Esophagus squamous epithelium (tissue), 5 donors: Measurements from ENCODE around the gene AXIN2. TPM values are rescaled to one million over a fixed set of nuclear protein-coding genes. Genes with fewer than 3 reads are reported as not detected.

ENCODE experiments used
- DNase-seq: peaks from one replicate; lab custom pipeline; 2025; lab: John Stamatoyannopoulos, UW
- H3K27ac ChIP-seq, 4 donors: fragments of 200-600 bp; sonication (generic); one replicate each; pipeline ENCODE4 v1.5.1; 2016 to 2019; ENCODE audit warnings: mild to moderate bottlenecking in 1 of 4
- H3K27me3 ChIP-seq, 4 donors: fragments of 200-600 bp; sonication (generic); 1 replicate in 3 of 4; 2 replicates in 1 of 4; pipeline versions ENCODE4 v1.5.1 to v1.6.0; 2017 to 2021; ENCODE audit warnings: antibody characterized with exemption in 1 of 4
- H3K36me3 ChIP-seq, 3 donors: fragments of 200-600 bp; sonication (generic); one replicate each; pipeline ENCODE4 v1.5.1; 2016 to 2019
- H3K4me1 ChIP-seq, 3 donors: fragments of 200-600 bp; sonication (generic); one replicate each; pipeline ENCODE4 v1.5.1; 2017 to 2019
- H3K4me3 ChIP-seq, 4 donors: fragments of 200-600 bp; sonication (generic); 1 replicate in 3 of 4; 2 replicates in 1 of 4; pipeline ENCODE4 v1.5.1; 2016 to 2019; ENCODE audit warnings: mild to moderate bottlenecking in 2 of 4, moderate library complexity in 1 of 4
- H3K9me3 ChIP-seq, 3 donors: fragments of 200-600 bp; sonication (generic); one replicate each; pipeline ENCODE4 v1.5.1; 2016 to 2019
- POLR2A ChIP-seq, 4 donors: fragments of 450-650 bp; IDR thresholded peaks; one replicate each; pipeline ENCODE4 v1.6.1; 2017; ENCODE audit warnings: antibody characterized with exemption in 4 of 4, mild to moderate bottlenecking in 4 of 4, moderate library complexity in 3 of 4
- WGBS, 2 donors: methylation state at CpG; one replicate each; pipeline ENCODE4 v1.1.5; 2018; 5-methylcytosine and 5-hydroxymethylcytosine counted together
- intact Hi-C: fragments of 100-400 bp; cut with DNase I; formaldehyde crosslinking; loops from one replicate; pipeline ENCODE4 v1.15.0; 2022
- total RNA-seq, 4 donors: library from RNA; depleted of rRNA; stranded (reverse); fragments of >200 nt; gene quantifications; one replicate each; pipeline ENCODE4 v1.1.0, GENCODE V29; 2016
- TF ChIP-seq, protein P1 (sequence below), 6 experiments: fragments of 450-650 bp in 4 of 6; fragments of 200-600 bp in 2 of 6; sonication (generic) in 2 of 6; IDR thresholded peaks; one replicate each; pipeline ENCODE4 v1.5.1; 2016 to 2019; ENCODE audit warnings: antibody characterized with exemption in 6 of 6, mild to moderate bottlenecking in 4 of 6, moderate library complexity in 4 of 6
- donor health status: DM: yes; HTN: yes; CAD: no.

Gene AXIN2
- total RNA-seq, 4 donors from 2014 or later: 0.83 to 10.9 (median 6.2) TPM

GRCh38 chr17:65587534-65588180 lies 26.2 kb upstream of the AXIN2 start:
- peaks cover 0 to 36% (median 8%) of the 10 kb centered on the region in 3 donors for H3K4me1 ChIP-seq
- H3K36me3 ChIP-seq: no peaks in the 10 kb centered on the region
- H3K27me3 ChIP-seq: no peaks in the 10 kb centered on the region
- 62 to 71% methylated on average over 8 to 10 of the region's 10 CpGs for WGBS, 2 donors
- intact Hi-C loops: no loop called here
- TF ChIP-seq, protein P1, sequence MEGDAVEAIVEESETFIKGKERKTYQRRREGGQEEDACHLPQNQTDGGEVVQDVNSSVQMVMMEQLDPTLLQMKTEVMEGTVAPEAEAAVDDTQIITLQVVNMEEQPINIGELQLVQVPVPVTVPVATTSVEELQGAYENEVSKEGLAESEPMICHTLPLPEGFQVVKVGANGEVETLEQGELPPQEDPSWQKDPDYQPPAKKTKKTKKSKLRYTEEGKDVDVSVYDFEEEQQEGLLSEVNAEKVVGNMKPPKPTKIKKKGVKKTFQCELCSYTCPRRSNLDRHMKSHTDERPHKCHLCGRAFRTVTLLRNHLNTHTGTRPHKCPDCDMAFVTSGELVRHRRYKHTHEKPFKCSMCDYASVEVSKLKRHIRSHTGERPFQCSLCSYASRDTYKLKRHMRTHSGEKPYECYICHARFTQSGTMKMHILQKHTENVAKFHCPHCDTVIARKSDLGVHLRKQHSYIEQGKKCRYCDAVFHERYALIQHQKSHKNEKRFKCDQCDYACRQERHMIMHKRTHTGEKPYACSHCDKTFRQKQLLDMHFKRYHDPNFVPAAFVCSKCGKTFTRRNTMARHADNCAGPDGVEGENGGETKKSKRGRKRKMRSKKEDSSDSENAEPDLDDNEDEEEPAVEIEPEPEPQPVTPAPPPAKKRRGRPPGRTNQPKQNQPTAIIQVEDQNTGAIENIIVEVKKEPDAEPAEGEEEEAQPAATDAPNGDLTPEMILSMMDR (IDR thresholded peaks at IDR 0.05): no peak
- TF ChIP-seq POLR2A (IDR thresholded peaks at IDR 0.05): no peak
- H3K9me3 ChIP-seq: no peaks in the 10 kb centered on the region
- H3K4me3 ChIP-seq: no peak overlapping the region
- DNase-seq: no peak
- H3K27ac ChIP-seq: peak overlapping the region in 2 of 4 donors; percentile 3 to 39

DNA sequence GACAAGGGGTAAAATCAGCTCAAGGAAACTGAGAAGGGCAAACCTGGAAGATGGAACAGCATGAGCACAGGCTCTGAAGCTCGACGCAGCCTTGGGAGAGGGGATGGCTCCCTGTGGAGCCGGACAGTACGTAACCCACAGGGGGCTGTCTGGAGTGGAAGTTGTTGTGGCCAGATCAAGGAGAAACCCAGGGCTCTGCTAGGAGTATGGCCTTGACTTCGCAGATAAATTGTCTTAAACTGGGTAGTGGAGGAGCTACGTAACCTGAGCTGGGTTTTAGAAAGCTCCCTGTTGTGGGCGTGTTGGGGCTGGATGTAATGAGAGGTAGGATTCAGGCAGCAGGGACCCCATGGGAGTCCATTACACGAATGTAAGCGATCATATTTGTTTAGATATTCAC lies 25.5 kb upstream of the AXIN2 start:
- Histone ChIP-seq H3K27ac (peak overlapping the region in 1 of 4 donors; percentile 39), H3K36me3 (no peaks in the 10 kb centered on the region), H3K4me3 (no peak overlapping the region), H3K9me3 (no peaks in the 10 kb centered on the region), H3K4me1 (peaks cover 0 to 36% (median 8%) of the 10 kb centered on the region in 3 donors), H3K27me3 (no peaks in the 10 kb centered on the region)
- WGBS, 2 donors: 81 to 86% methylated on average over 9 of the region's 9 CpGs
- no peak for DNase-seq
- intact Hi-C loops: no loop called here
- no peak for TF ChIP-seq POLR2A (IDR thresholded peaks at IDR 0.05)
- TF ChIP-seq, protein P1 (IDR thresholded peaks at IDR 0.05): no peak

DNA sequence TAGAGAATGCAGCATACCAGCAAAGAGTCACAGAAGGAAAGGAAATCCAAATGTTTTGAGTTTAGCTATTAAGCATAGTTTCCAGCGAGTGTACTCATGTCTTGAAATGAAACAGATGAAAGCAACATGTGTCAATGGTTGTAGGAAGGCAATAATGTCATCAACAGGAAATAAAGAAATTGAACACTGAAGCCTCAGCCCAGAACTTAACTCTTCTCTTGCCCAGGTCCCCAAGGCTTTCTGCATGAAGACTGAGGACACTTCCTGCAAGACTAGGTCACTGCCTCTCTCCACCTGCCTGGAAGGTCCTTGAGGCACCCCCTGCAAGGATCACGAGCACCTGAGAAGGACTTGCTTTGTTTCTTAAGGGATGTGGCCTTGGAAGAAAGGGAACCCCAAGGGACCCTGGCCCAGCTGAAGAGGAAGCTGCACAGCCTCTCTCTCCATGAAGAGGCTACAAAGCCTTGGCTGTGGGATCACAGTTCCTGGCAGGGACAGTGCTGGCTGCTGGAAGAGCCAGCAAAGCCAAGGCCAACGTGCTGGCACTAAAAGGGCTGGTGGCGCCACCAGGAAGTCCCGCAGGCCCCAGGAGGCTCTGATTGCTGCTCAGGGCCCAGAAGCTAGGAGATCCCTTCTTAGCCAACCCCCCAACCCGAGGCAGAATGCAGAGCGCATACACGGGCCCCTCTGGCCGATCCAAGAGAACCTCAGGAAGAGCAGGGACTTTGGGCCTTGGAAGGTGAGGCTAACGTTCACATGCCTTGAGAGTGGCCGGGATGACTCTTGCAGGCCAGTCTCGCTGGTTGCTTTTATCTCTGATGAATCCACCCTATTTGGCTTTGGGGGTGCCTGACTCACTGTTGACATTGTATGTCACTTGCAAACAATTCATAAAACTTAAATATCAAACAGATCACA lies 23.4 kb upstream of the AXIN2 start:
- 47 to 65% methylated on average over 5 to 7 of the region's 12 CpGs for WGBS, 2 donors
- TF ChIP-seq POLR2A (IDR thresholded peaks at IDR 0.05): no peak
- Histone ChIP-seq H3K36me3 (no peaks in the 10 kb centered on the region), H3K4me3 (no peak overlapping the region), H3K9me3 (no peaks in the 10 kb centered on the region), H3K27me3 (no peaks in the 10 kb centered on the region), H3K27ac (peak overlapping the region in 1 of 4 donors; percentile 26), H3K4me1 (peaks cover 0 to 36% (median 8%) of the 10 kb centered on the region in 3 donors)
- intact Hi-C loops: no loop called here
- no peak for DNase-seq

- intact Hi-C loops: no loop called here
- Histone ChIP-seq H3K9me3 (no peaks in the 10 kb centered on the region), H3K27ac (peak overlapping the region in 2 of 4 donors; percentile 16 to 17), H3K36me3 (no peaks in the 10 kb centered on the region), H3K4me1 (peaks cover 0 to 36% (median 8%) of the 10 kb centered on the region in 3 donors), H3K27me3 (no peaks in the 10 kb centered on the region), H3K4me3 (no peak overlapping the region)
- TF ChIP-seq, protein P1 (IDR thresholded peaks at IDR 0.05): no peak
- TF ChIP-seq POLR2A (IDR thresholded peaks at IDR 0.05): no peak
- DNase-seq: no peak
- WGBS, 2 donors: 66 to 76% methylated on average over 6 to 7 of the region's 10 CpGs
These were observed 22.6 kb upstream of the AXIN2 start for GRCh38 chr17:65583921-65584603.

DNA sequence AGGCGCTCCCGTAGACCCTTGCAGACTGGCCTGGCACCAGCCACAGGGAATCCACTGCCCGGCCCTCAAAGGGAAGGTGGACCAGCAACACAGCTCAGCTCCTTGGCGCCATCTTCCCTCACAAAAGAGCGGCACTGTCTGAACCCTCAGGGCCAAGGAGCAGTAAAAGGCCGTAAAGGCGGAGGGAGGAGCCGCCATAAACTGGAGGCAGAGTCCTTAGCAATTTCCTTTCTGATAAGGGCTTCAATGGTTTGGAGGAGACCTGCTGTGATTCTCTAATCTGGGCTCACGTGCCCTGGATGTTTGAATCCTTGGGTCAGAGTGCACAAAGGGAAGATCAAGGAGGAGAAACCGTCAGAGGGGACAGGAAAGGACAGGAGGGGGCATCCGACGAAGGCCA lies 15.5 kb upstream of the AXIN2 start:
- peaks cover 0 to 6% (median 0%) of the 10 kb centered on the region in 3 donors for H3K4me1 ChIP-seq
- intact Hi-C loops: no loop called here
- no peak overlapping the region for H3K4me3 ChIP-seq
- no peaks in the 10 kb centered on the region for H3K9me3 ChIP-seq
- no peak for DNase-seq
- no peak overlapping the region for H3K27ac ChIP-seq
- TF ChIP-seq, protein P1 (IDR thresholded peaks at IDR 0.05): no peak
- no peak for TF ChIP-seq POLR2A (IDR thresholded peaks at IDR 0.05)
- H3K27me3 ChIP-seq: no peaks in the 10 kb centered on the region
- WGBS, 2 donors: 89 to 92% methylated on average over 11 to 12 of the region's 12 CpGs
- H3K36me3 ChIP-seq: no peaks in the 10 kb centered on the region
